GM21717 (cell line): ENCODE results near the gene CACNA2D3.
"Not testable (repeated sequence)": the region's sequence is repeated elsewhere in the genome, so short reads cannot be mapped to it uniquely, and the experiment has no call there.

Experiments
- ATAC-seq: cut with Tn5 transposase; IDR thresholded peaks from one replicate; pipeline ENCODE4 v1.9.1; 2021; ENCODE audit warnings: mild to moderate bottlenecking, moderate library complexity; ENCODE audit not compliant: unreplicated experiment

Gene CACNA2D3

GRCh38 chr3:54122324-54123002 is at the start of gene CACNA2D3:
TSS of gene CACNA2D3 (plus strand) at chr3:54122552.
- ATAC-seq = no peak

- ATAC-seq = no peak
Observed at GRCh38 chr3:54073386-54073785, 49.0 kb upstream of the CACNA2D3 start.

DNA sequence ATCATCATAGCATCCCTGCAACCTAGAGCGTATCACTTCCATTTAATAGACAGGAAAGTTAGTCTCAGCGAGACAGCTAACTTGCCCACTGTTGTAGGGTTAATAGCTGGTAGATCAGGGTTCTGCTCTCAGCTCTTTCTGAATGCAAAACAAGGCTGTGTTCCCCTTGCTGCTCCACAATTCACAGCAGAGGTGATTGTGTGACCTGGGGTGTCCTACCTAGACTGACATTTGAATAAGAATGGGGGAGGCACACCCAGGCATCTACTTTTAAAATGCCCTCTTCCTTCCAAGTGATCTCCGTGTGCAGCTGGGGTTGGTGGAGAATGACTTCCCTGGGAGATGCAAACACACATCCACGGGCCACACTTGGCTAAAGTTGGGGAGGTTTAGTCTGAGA is 43.0 kb upstream of the CACNA2D3 start:
- ATAC-seq = no peak

- ATAC-seq = no peak
Observed at GRCh38 chr3:54079730-54080325, 42.5 kb upstream of the CACNA2D3 start.

- no peak for ATAC-seq
Observed at GRCh38 chr3:54083921-54084320, 38.4 kb upstream of the CACNA2D3 start.

DNA sequence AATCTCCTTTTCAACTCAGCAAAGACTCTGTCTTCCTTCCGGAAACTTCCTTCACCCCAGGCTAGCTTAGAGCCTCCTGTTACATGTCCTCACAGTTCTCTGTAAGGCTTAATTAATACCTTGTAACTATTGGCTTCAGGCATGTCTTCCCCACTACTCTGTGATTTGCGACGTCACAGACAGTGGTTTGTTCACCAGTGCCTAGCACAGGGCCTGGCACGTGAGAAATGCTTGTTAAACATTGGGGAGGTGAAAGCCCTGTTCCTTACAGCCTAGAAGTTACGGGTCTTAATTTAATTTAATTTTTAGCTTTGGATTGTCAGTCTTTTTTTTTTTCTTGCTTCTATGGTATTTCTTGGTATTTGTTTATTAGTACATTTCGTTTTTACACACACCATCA is 36.4 kb upstream of the CACNA2D3 start:
- ATAC-seq = no peak

GRCh38 chr3:54086652-54087405 is 35.5 kb upstream of the CACNA2D3 start:
- ATAC-seq = no peak

GRCh38 chr3:54087581-54088410 is 34.6 kb upstream of the CACNA2D3 start:
- ATAC-seq = no peak

DNA sequence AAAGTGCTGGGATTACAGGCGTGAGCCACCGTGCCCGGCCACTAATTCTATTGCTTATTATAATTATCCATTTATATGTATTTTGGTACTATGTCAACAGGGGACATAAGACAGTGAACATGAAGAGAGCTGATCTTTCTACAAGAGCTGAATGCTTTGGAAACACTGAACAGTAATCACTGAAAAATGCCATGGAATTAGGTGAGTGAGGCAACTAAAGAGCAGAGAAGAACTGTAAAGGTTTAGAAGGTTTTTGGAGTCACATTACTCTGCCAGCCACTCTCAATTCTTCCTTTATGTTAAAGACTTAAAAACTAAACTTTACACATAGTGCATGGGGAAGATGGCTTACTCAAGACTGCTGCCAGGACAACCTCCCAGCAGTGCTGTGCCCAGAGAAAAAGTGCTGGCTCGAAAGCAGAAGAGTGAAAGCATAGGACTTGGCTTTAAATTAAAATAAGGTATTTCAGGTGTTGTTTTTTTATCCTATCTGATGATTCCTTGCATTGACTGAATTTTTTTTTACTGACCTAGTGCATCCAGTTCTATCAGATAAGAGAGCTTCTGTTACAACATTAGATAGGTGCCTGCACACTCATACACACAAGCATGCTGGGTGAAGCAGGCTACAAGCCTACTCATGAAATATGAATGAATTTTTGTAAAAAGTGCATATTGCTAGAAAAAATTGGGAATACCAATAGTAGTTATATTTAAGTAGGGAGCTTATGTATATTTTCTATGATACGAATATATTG is 28.7 kb upstream of the CACNA2D3 start:
- ATAC-seq = no peak

- ATAC-seq = no peak
Observed at GRCh38 chr3:54094926-54095325, 27.4 kb upstream of the CACNA2D3 start.

DNA sequence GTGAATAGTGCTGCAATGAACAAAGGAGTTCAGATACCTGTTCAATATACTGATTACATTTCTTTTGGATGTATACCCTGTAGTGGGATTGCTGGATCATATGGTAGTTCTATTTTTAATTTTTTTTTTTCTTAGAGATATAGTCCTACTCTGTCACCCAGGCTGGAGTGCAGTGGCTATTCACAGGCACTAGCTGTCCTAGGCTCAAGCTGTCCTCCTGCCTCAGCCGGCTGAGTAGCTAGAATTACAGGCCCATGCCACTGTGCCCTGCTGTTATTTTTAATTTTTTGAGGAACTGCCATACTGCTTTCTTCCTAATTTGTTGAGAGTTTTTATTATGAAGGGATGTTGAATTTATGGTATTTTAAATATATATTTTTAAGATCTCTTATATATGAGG is 23.0 kb upstream of the CACNA2D3 start:
- no peak for ATAC-seq

DNA sequence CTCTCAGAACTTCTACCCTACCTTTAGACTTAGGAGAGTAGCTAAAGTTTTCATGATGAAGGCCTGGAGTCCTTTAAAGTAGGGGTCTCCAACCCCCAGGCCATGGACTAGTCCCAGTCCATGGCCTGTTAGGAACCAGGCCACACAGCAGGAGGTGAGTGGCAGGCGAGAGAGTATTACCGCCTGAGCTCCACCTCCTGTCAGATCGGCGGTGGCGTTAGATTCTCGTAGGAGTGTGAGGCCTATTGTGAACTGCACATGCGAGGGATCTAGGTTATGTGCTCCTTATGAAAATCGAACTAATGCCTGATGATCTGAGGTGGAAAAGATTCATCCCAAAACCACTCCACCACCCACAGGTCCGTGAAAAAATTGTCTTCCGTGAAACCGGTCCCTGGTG is 18.3 kb upstream of the CACNA2D3 start:
- no peak for ATAC-seq

- not testable (repeated sequence) for ATAC-seq
Observed at GRCh38 chr3:54116129-54116528, 6.2 kb upstream of the CACNA2D3 start.

GRCh38 chr3:54120657-54121413 is 1.5 kb upstream of the CACNA2D3 start:
- ATAC-seq = no peak

DNA sequence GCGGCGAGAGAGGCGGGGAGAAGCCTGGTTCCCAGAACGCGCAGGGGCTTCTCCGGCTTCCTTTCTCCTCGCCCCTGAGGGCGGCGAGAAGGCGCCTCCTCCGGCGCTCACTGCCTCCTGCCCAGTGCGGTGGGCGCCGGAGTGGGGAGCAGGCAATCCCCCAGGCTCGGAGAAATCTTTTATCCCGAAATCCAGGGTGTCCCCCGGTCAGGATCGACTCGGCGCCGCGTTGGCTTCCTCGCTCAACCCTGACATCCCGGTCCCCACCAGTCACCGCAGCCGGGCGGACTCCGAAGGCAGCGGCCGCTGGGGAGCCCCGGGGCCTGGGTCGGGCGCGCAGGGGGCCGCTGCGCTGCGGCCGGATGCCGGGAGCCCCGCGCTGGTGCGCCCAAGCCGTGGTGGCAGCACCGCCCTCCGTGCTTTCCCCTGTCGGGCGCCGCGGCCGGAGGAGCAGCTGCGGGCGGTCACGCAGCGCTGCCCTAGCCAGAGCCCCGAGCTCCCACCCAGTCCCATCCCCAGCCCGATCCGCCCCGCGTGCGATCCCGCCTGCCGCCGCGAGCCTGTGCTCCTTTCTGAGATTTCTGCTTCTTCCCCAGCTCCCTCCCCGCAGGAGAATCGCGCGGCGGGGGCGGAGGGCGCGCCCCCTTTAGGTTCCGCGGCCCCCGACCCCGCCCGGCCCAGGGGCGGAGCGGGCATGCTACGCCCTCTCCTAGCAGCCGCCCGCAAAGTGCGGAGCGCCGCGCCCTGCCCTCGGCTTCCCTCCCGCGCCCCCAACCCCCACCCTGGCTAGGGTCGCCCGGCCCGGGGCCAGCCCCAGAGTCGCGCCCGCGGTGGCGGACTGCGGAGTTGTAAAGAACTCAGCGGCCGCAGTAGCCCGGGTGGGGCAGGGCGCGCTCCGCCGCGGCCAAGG is 683 bp upstream of the CACNA2D3 start:
- no peak for ATAC-seq

DNA sequence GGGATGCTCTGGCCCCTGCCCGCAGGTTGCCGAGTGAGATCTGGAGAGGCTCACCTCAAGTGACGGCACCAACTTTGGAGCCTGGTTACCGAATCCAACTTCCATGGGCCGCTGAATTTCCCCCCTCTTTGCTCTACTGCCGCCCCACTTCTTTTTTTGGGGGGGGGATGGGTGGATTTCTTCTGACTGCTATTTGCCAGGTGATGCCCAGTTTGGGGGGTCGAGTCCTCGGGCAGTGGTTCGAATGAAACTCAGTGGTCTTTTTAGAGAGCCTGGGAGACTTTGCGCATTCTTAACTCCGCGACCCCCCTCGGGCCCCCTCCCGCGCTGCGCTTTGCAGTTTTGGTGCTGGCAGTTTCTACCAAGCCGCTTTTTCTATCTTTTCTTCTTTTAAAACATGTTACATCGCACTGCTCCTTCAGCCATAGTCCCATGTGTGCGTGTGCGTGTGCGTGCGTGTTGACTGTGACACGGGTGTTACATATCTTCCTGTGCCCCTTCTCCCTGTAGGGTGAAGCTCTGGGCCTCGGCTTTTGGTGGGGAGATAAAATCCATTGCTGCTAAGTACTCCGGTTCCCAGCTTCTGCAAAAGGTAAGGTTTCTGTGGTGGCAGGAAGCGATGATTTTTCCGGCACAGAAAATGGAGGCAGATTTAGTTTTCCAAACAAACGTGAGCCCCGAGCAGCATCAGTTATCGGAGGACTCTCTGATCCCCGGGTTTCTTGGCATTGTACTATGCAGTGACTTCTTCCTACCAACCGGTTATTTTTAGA is 837 bp downstream of the CACNA2D3 start:
- no peak for ATAC-seq

GRCh38 chr3:54123776-54124196 is 1.4 kb downstream of the CACNA2D3 start:
- no peak for ATAC-seq

DNA sequence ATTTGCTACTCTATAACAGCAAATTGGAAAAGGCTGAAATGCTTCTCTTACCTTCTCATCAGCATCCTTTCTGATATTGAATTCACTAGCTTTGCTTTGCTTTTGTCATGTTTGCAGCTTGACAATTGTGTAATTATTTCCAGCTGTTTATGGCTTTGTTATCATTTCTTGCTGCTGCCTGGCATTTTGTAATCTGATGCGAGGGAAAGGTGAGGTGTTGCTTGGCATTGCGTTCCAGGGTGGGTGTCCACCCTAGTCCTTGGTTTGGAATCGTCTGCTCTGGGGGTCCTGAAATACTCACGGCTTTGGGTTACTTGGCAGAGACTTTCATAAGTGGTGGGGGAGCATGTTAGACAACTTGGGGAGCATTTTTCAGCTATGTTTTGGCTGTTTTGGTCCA is 2.9 kb downstream of the CACNA2D3 start:
- no peak for ATAC-seq
